Measurements from ENCODE around the gene PTCH2.
"Not testable (repeated sequence)": the region's sequence is repeated elsewhere in the genome, so short reads cannot be mapped to it uniquely, and the experiment has no call there.

PTCH2 gene

DNA sequence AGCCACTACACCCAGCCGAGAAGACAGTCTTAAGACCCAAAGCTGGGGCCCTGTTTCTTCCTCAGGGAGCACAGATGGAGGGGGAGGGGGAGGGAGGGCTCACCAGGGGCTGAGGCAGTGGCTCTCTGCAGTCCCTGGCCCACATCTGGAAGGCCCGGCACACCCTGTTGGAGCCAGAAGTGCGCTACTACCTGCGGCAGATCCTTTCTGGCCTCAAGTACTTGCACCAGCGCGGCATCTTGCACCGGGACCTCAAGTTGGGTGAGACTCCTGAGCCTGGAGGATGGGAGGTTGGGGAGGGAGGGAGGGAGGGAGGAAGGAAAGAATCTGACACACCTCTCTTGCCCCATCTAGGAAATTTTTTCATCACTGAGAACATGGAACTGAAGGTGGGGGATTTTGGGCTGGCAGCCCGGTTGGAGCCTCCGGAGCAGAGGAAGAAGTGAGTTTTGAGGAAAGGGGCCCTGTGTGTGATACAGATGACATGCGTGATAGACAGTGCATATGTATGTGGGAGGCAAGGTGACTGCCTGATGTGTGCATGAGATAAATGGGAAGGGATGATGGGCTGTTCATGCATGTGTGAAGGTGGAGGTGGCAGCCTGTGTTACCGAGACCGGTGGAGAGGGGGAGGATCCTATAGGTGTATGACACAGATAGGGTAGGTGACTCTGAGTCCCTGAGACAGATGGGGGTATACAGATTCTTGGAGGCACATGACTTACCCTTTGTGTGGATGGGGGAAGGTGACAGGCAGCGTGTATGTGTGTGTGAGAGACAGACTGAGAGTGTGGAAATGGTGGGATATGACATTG, 41.4 kb downstream of the PTCH2 start:
- no peak for DNase-seq

GRCh38 chr1:44799770-44800584, 43.1 kb downstream of the PTCH2 start, which contains the start of gene PLK3:
TSS of gene PLK3 (plus strand) at chr1:44800377. CDS start at chr1:44800464, 87 bp downstream.
- peak; percentile 98 for DNase-seq

GRCh38 chr1:44798481-44799365, 44.3 kb downstream of the PTCH2 start:
- DNase-seq = no peak

- not testable (repeated sequence) for DNase-seq
Measured at GRCh38 chr1:44797886-44798285, 45.2 kb downstream of the PTCH2 start.

GRCh38 chr1:44792736-44793502, 50.1 kb downstream of the PTCH2 start:
- DNase-seq = no peak

- no peak for DNase-seq
Measured at GRCh38 chr1:44790968-44791801, 51.9 kb downstream of the PTCH2 start.

DNA sequence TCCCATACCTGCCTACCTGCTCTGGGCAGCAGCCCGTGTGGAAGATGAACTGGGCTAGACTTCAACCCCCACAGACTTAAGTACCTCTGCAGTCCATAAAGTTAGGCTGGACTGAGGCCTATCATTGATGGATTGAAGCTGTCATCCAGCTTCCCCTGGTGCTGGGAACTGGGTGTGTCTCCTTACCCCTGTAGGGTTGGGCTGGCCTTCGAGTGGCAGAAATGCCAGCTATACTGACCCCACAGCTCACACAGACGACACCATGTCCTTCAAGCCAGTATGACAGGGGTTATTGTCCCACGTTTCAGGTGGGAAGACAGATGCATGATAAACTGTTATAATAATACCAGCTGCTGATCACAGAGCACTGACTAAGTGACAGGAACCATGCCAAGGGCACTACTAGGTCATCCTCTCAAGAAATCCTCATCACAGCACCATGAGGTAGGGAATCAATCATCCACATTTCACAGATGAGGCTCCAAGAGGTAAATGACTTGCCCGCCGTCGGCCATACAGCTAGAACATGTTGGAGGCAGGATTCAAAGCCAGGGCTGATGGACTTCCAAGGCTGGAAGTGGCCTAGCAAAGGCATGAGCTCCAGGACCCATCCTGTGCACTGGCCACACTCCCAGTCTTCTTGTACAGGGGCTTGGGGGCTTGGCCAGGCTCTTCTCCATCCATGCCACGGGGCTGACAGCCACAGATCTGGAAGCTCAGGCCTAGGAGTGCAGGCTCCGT, 54.8 kb downstream of the PTCH2 start, which contains the start of gene BEST4:
Gene BEST4 (minus strand): TSS at position 51 of the 741 bp plus-strand sequence. CDS start 465 bp downstream, outside the sequence.
- no peak for DNase-seq

DNA sequence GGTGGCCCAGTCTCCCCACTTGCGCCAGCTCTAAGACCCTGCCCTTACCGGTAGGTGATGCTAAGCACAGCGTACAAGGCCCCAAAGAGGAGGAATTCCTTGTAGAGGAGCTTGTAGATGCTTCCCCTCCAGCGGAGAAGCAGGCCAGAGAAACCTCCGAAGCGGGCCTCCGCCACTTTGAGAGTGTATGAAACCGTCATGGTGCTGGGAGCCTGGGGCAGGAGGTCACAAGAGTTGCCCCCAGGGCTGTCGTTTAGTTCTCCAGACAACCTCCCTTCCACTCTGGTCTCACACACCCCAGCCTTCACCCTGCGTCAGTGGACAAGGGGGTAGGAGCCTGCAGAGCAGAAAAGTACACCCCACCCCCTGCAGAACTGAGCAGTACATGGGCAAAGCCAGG, 55.5 kb downstream of the PTCH2 start:
- DNase-seq = no peak

DNA sequence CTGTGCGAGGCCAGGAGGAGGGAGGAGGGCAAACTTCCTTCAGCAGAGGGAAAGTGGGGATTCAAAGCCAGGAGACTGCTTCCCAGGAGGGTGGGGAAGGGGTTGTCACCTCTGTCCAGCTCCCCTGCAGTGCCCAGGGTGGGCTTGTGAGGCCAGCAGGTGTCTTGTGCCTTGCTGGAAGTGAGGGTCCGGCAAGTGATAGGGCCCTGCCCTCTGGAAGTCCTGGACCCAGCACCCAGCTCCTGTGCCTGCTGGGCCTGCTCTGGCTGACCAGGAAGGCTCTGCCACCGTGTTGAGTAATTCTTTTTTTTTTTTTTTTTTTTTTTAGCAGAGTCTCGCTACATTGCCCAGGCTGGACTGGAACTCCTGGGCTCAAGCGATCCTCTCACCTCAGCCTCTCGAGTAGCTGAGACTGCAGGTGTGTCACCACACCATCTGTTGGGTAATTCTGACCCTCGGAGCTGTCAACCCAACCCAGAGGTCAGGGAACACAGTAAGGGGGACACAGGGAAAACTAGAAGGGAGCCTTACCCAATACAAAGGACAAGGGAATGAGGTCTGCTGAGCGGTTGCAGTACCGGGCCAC, 56.1 kb downstream of the PTCH2 start:
- DNase-seq = no peak

DNA sequence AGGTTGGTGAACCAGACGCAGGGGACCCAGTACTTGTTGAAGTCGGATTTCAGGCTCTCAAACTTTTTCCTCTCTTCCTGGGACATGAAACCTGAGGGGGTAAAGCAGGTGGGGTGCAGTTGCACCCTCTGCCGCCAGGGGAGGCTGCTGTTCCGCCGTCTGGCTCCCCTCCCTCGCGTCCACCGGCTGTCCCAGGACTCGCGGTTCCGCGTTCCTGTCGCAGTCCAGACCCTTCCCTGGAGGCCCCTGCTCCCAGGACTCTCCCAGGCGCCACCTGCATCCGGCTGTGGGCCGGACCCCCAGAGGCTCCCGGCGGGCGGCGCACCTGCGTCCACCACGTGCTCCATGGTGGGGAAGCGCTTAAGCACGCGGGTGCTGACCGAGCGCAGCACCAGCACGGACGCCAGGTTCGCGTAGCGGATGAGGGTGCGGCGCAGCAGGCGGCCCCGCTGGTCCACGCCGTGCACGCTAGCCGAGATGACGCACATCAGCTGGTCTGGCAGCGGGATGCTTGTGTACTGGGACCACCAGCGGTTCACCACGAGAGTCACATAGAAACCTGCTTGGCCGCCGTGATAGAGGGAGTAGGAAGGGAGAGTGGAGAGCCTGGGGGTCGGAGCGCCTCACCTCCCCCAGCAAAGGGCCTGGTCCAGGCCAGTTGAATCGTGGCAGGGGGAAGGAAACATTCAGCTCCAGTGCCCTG, 56.8 kb downstream of the PTCH2 start:
- peak; percentile 41 for DNase-seq

DNA sequence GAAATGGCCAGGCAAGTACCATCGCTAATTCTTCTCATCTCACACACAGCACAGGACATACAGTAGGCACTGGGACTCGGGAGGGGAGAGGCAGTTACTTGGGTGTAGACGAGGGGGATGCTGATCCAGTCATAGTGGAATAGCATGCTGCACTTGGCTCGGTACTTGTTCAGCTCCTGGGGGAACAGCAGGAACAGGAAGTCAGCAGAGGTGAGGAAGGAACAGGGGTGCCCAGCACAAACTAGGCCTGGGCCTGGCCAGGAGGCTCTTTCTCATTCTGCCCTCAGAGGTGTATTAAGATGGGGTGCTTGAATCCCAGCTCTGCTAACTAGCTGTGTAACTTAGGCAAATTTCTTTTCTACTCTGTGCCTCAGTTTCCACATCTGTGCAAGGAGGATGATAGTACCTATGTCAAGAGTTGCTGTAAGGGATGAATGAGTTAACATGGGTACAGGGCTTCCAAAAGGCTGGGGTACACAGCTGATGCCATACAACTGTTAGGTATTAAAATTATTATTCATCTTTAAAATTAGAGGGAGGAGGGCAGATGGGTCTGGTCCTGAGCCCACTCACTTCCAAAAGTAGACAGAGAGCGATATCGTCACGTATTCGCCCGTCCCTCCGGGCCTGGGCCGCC, 57.4 kb downstream of the PTCH2 start:
- no peak for DNase-seq

- DNase-seq = no peak
Measured at GRCh38 chr1:44785029-44785380, 58.0 kb downstream of the PTCH2 start.

GRCh38 chr1:44784094-44785028, 58.7 kb downstream of the PTCH2 start:
- DNase-seq = no peak

DNA sequence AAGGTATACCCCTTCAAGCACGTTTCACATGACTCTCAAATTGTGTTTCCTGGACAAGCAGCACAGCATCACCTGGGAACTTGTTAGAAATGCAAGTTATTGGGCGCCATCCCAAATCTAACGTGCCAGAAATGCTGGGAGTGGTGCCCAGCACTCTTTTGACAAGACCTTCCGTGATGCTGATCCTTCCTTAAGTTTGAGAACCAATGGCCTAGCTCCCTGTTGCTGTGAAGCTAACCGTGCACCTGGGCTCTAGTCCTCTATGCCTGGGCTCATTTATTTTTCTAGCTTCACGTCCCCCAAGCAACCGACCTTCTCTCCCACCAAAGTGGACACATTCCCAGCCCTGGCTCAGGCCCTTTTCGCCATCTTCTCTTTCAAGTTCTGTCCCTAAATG, 59.4 kb downstream of the PTCH2 start:
- DNase-seq = no peak

GRCh38 chr1:44780583-44781121, 62.4 kb downstream of the PTCH2 start:
- no peak for DNase-seq

DNA sequence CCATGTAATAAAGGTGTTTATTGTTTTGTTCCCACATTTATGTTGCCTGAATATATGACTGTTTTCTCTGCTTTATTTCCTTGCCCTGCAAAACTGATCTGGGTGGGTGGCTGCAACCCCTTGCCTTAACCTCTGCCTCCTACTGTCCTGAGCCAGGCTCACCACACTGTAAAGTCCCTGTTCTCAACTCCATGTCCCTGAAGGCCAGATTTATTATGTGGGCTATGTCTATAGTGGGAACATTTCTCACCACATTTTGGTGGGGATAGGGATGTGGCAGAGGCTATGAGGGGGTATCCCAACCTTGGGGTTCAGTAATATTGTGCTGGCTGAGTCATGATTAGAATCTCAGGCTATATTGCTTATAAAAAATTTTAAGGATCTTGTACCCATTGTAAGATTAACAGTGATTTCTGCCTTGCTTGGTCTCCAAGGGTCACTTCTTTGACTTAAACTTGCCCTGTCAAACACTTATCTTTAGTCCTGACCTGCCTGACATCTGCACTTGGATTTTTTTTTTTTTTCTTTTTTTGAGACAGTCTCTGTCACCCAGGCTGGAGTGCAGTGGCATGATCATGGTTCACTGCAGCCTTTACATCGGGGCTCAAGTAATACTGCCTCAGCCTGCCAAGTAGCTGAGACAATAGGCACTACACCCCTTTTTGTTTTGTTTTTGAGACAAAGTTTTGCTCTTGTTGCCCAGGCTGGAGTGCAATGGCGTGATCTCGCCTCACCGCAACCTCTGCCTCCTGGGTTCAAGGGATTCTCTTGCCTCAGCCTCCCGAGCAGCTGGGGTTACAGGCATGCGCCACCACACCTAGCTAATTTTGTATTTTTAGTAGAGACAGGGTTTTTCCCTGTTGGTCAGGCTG, 64.1 kb downstream of the PTCH2 start:
- no peak for DNase-seq
